ENCODE data around the gene NFXL1.

Gene NFXL1

DNA sequence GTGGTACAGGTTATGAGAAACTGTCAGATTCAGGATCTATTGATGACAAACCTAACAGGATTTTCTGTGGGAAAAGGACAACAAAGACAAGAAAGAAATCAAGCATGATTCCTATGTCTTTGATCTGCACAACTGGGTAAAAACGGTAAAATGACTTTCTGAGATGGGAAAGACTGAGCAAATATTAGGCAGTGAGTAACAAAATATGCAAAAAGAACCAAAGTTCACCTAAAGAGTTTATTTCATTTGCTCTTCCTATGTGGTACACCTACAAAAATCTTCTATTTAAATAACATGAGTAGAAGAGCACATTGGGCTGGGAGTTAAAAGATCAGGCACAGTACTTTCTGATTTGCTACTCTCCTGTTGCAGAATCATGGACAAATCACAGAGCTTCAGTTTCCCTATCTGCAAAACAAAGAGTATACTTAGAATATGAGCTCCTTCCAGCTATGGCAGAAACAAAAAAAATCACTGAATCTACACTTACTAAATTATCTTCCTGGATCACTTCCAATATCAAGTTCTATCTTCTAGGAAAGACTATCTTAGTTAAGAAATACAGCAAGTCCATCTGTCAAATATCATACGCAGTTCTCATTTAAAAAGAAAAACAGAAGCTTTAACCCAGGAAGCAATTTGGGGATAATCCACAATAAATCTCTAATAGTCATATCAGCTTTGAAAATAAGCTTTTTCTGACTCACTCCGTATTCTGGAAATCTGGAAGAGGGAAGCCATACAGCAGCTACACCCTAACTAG lies 37.4 kb downstream of the NFXL1 start:
- Histone ChIP-seq H3K27me3 (ENCODE audit: insufficient read depth, low read length) (no peaks in the 10 kb centered on the region), H3K4me1 (ENCODE audit: insufficient read depth, low read length, severe bottlenecking) (no peaks in the 10 kb centered on the region), H3F3A (ENCODE audit: insufficient read depth, low read length) (no peaks in the 10 kb centered on the region), H3K4me2 (ENCODE audit: low read length) (no peak overlapping the region), H4K20me1 (ENCODE audit: insufficient read depth, low read length) (no peaks in the 10 kb centered on the region), H2AFZ (ENCODE audit: low read length) (no peak overlapping the region), H3K9me3 (ENCODE audit: low read length) (peaks cover 5% of the 10 kb centered on the region; the same call in 1 of the 2 replicates), H3K27ac (ENCODE audit: low read depth, low read length, poor library complexity, severe bottlenecking) (no peak overlapping the region), H3K79me2 (ENCODE audit: insufficient read depth, low read length) (no peaks in the 10 kb centered on the region), H3K9me2 (ENCODE audit: low read depth, low read length) (no peaks in the 10 kb centered on the region), H3K36me3 (ENCODE audit: insufficient read depth, low read length) (peaks cover 81% of the 10 kb centered on the region), H3K9ac (ENCODE audit: low read length) (no peak overlapping the region), H3K4me3 (ENCODE audit: low read depth, low read length, poor library complexity, severe bottlenecking) (no peak overlapping the region)
- TF ChIP-seq CTCF (IDR thresholded peaks at IDR 0.05; ENCODE audit: low read length) = no peak
- TF ChIP-seq EZH2 (IDR thresholded peaks at IDR 0.05; ENCODE audit: borderline replicate concordance, low read length) = no peak

DNA sequence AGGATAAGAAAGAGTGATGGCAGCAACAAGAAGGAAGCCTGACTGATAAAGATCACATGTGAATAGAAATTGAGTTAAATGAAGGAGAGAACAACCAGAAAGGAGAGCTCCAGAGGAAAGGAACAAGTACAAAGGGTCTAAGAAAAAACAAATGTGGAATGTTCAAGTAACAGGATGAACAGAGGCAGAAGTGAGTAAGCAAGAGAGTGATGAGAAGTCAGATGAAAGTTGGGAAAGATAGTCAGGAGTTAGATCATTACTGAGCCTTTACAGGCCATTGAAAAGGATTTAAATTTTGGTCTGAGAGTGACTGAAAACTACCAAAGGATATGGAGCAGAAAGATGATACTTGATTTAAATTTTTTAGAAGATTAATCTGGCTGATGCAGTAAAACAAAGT lies 38.1 kb downstream of the NFXL1 start:
- Histone ChIP-seq H2AFZ (ENCODE audit: low read length) (no peak overlapping the region), H3K79me2 (ENCODE audit: insufficient read depth, low read length) (no peaks in the 10 kb centered on the region), H4K20me1 (ENCODE audit: insufficient read depth, low read length) (no peaks in the 10 kb centered on the region), H3K9me2 (ENCODE audit: low read depth, low read length) (no peaks in the 10 kb centered on the region), H3K27ac (ENCODE audit: low read depth, low read length, poor library complexity, severe bottlenecking) (no peak overlapping the region), H3K36me3 (ENCODE audit: insufficient read depth, low read length) (peaks cover 75% of the 10 kb centered on the region), H3K27me3 (ENCODE audit: insufficient read depth, low read length) (no peaks in the 10 kb centered on the region), H3K4me3 (ENCODE audit: low read depth, low read length, poor library complexity, severe bottlenecking) (no peak overlapping the region), H3F3A (ENCODE audit: insufficient read depth, low read length) (no peaks in the 10 kb centered on the region), H3K9me3 (ENCODE audit: low read length) (peaks cover 5% of the 10 kb centered on the region; the same call in 1 of the 2 replicates), H3K4me1 (ENCODE audit: insufficient read depth, low read length, severe bottlenecking) (no peaks in the 10 kb centered on the region), H3K4me2 (ENCODE audit: low read length) (no peak overlapping the region), H3K9ac (ENCODE audit: low read length) (no peak overlapping the region)
- TF ChIP-seq EZH2 (IDR thresholded peaks at IDR 0.05; ENCODE audit: borderline replicate concordance, low read length) = no peak
- TF ChIP-seq CTCF (IDR thresholded peaks at IDR 0.05; ENCODE audit: low read length) = no peak

DNA sequence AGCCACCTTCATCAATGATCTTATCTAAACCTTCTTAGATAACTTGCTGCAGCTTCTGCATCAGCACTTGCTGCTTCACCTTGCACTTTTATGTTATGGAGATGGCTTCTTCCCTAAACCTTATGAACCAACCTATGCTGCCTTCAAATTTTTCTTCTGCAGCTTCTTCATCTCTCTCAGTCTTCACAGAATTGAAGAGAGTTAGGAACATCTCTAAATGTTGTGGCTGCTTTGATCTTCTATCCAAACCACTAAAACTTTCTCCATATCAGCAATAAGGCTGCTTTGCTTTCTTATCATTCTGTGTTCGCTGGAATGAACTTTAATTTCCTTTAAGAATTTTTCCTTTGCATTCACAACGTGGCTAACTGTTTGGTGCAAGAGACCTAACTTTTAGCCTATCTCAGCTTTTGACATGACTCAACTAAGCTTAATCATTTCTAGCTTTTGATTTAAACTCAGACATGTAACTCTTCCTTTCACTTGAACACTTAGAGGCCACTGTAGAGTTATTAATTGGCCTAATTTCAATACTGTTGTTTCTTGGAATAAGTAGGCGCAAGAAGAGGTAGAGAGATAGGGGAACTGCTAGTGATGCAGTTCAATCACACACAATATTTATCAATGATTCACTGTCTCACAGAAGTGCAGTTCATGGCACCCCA lies 40.4 kb downstream of the NFXL1 start:
- TF ChIP-seq CTCF (IDR thresholded peaks at IDR 0.05; ENCODE audit: low read length) = no peak
- TF ChIP-seq EZH2 (IDR thresholded peaks at IDR 0.05; ENCODE audit: borderline replicate concordance, low read length) = no peak
- Histone ChIP-seq H3K27ac (ENCODE audit: low read depth, low read length, poor library complexity, severe bottlenecking) (no peak overlapping the region), H3K9me3 (ENCODE audit: low read length) (peaks cover 5% of the 10 kb centered on the region; the same call in 1 of the 2 replicates), H3K4me2 (ENCODE audit: low read length) (no peak overlapping the region), H3K79me2 (ENCODE audit: insufficient read depth, low read length) (0 out of 2 replicates have a peak, but pooled peaks cover 5% of the 10 kb centered on the region), H3K9me2 (ENCODE audit: low read depth, low read length) (no peaks in the 10 kb centered on the region), H3K9ac (ENCODE audit: low read length) (no peak overlapping the region), H3K4me1 (ENCODE audit: insufficient read depth, low read length, severe bottlenecking) (no peaks in the 10 kb centered on the region), H3K27me3 (ENCODE audit: insufficient read depth, low read length) (no peaks in the 10 kb centered on the region), H3F3A (ENCODE audit: insufficient read depth, low read length) (no peaks in the 10 kb centered on the region), H2AFZ (ENCODE audit: low read length) (no peak overlapping the region), H4K20me1 (ENCODE audit: insufficient read depth, low read length) (no peaks in the 10 kb centered on the region), H3K36me3 (ENCODE audit: insufficient read depth, low read length) (peaks cover 76% of the 10 kb centered on the region), H3K4me3 (ENCODE audit: low read depth, low read length, poor library complexity, severe bottlenecking) (no peak overlapping the region)

Measured in OCI-LY1 (cell line).